Occipital lobe (tissue), 2 donors: ENCODE measurements around the gene TAPBPL. TPM values are rescaled to one million over a fixed set of nuclear protein-coding genes. Genes with fewer than 3 reads are reported as not detected.
A peak's percentile ranks its signal among the peaks of the same experiment; 100 is the strongest.
"Not testable (repeated sequence)": the region's sequence is repeated elsewhere in the genome, so short reads cannot be mapped to it uniquely, and the experiment has no call there.

ENCODE experiments used
- DNase-seq: peaks from one replicate; lab custom pipeline; 2025; lab: John Stamatoyannopoulos, UW
- total RNA-seq: library from RNA; depleted of rRNA; stranded (reverse); fragments of >200 nt; gene quantifications from one replicate; pipeline ENCODE4 v1.2.3, GENCODE V29; 2014

TAPBPL gene
- total RNA-seq, result 0.78 TPM

DNA sequence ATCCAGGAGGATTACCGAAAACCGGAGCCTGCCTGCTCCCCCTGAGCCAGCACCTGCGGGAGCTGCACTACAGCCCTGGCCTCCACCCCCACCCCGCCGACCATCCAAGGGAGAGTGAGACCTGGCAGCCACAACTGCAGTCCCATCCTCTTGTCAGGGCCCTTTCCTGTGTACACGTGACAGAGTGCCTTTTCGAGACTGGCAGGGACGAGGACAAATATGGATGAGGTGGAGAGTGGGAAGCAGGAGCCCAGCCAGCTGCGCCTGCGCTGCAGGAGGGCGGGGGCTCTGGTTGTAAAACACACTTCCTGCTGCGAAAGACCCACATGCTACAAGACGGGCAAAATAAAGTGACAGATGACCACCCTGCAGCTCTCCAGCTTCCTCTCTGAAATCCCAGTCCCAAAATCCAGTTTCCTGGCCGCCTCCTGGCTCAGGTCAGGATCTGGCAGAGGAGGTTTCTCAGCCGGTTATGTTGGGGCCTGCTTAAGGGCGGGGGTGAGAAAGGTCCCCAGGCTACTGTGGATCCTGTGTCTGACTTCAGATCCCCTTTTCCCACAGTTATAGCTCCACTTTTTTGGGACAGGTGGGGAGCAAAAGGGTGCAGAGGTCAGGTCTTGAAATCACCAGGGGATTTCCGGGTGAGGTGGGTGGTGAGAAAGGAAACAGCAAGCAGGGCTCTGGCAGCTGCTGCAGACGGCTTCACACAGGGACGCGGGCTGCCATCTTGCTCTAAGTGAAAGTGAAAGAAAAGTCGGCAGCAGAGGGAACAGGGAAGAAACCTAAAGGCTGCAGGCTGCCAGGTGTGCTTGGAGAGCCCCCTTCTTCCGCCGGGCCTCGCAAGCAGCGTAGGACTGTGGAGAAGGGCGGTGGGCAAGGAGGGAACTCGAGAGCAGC is at the start of gene TAPBPL:
Gene TAPBPL, plus strand, starts transcription at position 695 of the 897 bp plus-strand sequence. CDS start 207 bp downstream, outside the sequence.
- DNase-seq, result peak; percentile 93

DNA sequence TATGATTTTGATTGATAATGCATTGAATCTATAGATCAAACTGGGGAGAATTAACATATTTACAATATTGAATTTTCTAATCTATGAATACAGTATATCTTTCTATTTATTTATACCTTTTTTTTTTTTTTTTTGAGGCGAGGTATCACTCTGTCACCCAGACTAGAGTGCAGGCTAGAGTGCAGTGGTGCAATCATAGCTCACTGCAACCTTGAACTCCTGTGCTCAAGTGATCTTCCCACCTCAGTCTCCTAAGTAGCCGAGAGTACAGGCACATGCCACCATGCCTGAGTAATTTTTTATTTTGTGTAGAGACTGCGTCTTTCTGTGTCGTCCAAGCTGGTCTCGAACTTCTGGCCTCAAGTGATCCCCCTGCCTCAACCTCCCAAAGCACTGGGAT is 47.5 kb upstream of the TAPBPL start:
- DNase-seq, result no peak

GRCh38 chr12:6405963-6406362 is 45.9 kb upstream of the TAPBPL start:
- no peak for DNase-seq

- no peak for DNase-seq
Observed at GRCh38 chr12:6407236-6407954, 44.4 kb upstream of the TAPBPL start.

GRCh38 chr12:6416596-6416995 is 35.2 kb upstream of the TAPBPL start:
- DNase-seq, result no peak

DNA sequence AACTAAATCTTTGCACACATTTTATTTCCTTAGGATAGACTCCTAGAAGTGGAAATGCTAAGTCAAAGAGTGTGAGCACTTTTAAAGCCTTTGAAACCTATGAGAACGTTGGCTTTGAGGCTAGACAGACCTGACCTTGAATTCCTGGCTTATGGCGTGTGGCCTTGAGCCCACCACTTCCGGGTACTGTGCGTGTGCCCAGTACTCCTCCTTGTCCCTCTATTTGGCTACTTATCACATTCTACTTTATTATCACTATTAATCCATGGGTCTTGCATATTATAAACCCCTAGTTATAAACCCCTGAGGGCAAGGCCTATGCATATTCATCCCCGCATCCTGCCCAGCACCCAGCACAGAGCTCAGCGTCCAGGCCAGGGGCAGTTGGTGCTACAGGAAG is 33.0 kb upstream of the TAPBPL start:
- DNase-seq, result no peak

- DNase-seq, result no peak
Observed at GRCh38 chr12:6420364-6420763, 31.5 kb upstream of the TAPBPL start.

- peak; percentile 39 for DNase-seq
Observed at GRCh38 chr12:6423267-6424007, 28.4 kb upstream of the TAPBPL start.

- DNase-seq, result no peak
Observed at GRCh38 chr12:6424008-6424347, 27.9 kb upstream of the TAPBPL start.

GRCh38 chr12:6424866-6425265 is 27.0 kb upstream of the TAPBPL start:
- no peak for DNase-seq

DNA sequence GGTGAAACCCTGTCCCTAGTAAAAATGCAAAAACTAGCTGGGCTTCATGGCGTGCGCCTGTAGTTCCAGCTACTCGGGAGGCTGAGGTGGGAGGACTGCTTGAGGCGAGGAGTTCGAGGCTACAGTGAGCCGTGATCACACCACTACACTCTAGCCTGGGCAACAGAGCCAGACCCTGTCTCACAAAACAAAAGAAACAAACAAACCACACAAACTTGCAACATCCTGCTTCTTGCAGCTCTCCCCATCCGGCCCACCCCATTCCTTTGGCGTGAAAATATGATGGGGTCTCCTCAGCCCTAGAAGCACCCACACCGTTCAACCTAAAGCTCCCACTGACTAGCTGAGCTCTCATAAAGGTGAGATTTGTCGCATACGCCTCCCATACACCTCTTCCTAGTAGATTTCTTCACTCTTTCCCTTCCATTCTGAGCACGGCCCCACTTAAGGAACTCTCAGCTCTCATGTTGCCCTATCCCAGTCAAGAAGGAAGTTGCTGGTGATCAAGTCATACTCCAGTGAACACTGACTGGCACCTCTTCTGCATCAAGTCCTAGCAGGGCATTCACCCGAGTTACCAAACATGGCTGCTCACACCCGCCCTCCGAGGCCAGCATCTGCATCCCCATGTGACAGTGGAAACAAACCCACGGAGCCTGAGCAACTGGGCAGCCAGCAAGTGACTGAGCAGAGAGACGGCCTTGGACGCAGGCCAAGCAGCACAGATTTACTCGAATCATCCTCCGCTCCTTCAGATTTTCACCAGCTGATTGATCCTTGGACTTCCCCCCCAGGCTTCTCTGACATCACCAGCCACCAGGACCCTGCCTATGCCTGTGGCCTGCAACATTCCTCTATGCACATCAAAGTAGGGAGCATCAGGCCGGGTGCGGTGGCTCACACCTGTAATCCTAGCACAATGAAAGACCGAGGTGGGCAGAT is 26.0 kb upstream of the TAPBPL start:
- no peak for DNase-seq

DNA sequence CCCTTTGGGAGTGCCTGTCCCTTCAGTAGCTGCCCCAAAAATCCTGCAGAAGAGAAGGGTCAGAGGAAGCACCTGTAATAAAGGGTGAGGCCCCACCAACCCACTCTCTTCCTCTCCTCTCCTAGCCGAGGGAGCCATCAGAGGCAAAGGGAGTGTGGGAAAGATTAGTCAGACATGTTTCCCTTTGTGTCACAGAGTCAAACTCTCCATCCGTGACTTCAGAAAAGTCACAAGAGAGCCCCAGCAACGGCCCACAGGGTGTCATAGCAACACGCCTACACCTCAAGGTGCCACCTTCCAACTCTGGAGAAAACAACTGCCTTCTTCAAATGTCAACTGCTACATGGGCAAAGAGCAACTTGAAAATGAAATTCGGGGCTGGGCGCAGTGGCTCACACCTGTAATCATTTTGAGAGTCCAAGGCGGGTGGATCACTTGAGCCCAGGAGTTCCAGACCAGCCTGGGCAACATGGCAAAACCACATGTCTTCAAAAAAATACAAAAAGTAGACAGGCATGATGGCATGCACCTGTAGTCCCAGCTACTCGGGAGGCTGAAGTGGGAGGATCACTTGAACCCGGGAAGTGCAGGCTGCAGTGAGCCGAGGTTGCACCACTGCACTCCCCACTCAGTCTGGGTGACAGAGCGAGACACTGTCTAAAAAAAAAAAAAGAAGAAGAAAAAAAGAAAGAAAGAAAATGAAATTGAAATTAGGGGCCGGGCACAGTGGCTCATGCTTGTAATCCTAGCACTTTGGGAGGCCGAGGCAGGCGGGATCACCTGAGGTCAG is 24.8 kb upstream of the TAPBPL start:
- DNase-seq, result no peak

GRCh38 chr12:6427796-6428195 is 24.0 kb upstream of the TAPBPL start:
- DNase-seq, result not testable (repeated sequence)

GRCh38 chr12:6428326-6428725 is 23.5 kb upstream of the TAPBPL start:
- no peak for DNase-seq

DNA sequence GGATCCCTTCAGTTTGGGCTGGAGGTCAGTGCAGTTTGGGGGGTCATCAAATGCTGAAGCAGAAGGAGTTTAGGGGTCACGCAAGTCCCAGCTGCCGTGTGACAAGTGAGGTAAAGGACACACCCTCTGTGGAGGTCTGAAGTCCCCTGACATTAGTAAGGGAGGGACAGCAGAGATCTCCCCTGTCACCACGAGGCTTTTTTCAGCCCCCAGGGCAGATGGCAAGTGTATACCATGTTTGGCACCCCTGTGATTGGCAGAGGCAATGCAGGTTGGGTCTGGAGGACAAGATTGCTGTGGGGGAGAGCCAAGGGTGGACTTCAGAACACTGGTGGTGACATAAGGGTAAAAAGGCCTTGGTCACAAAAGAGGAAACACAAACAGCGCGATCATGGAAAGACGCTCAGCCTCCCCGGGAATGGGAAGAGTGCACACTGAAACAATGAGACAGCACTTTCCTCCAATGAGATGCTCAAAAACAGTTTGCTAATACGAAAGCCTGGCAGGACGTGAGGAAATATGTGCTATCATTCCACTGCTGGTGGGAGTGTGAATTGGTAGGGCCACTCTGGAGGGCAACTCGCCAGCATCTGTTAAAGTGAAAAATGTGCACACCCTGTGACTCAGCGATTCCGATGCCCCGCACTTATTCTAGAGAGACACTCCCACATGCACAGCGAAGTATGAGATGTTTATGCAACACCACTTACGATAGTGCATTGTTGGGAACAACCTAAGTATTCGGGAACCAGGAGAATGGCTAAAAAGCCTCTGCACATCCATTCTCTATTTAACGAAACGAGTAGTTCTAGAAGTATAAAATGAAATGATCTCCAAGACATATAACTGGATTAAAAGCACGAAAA is 21.5 kb upstream of the TAPBPL start:
- DNase-seq, result peak; percentile 50

- DNase-seq, result no peak
Observed at GRCh38 chr12:6432991-6433390, 18.9 kb upstream of the TAPBPL start.

DNA sequence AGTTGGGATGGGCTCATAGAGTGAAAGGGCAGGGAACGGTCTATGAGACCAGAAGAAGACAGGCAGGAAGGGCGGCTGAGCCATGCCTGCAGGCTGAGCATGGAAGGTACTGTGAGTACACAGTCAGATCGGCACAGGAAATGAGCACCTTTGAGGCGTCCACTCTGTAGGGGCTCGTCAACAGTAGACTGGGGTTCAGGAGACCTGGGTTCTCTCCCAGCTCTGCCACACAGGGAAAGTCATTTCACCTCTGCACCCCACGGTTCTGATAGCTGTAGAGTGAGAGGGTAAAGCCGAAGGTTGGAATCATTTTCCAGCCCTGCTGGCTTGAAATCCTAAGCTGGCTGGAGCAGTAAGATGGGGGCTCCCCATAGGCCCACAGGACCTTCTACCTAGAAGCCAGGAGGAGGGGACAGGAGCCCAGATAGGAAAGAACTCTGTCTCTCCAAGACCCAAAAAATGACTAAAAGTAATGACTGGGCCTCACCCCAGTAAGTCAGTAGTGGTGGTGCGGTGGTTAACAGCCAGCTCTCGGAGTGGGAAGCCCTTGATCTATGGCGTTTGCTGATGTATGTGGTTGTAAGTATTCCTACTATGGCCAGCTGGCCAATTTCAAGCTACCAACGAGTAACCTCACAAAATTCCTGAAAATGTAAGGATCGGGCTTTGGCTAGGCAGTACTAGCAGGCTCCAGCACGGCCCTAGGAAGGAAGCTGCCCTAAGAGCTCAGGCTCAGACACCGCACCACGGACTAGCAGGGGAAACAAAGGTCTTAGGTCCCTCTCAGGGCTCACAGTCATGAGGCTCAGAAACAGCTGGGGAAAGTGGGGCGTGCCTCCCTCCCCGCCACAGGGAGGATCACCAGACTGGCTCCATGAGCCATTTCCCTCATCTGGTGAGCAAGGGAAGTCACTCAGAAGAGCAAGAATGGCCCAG is 17.4 kb upstream of the TAPBPL start:
- DNase-seq, result no peak
